Stimulated activated naive CD8-positive, alpha-beta T cell treated with anti-CD3 and anti-CD28 coated beads, Interleukin-15, Interleukin-2, amounts not matched to agents 100 U/mL and 50 U/mL, for 24 hours (primary cell): Measurements from ENCODE around the gene TMED4.

Experiments used
- ATAC-seq: fragments of 150-1000 bp; cut with Tn5 transposase; one replicate; pipeline ENCODE4 v1.10.0; 2021
- DNase-seq: peaks from one replicate; pipeline ENCODE4 v3.0.0; 2021

Gene TMED4

GRCh38 chr7:44539669-44540506, 42.1 kb downstream of the TMED4 start:
- ATAC-seq (no peak), DNase-seq (no peak)

GRCh38 chr7:44538798-44539668, 43.0 kb downstream of the TMED4 start:
- ATAC-seq (no peak), DNase-seq (no peak)

GRCh38 chr7:44538093-44538797, 43.8 kb downstream of the TMED4 start:
- no peak for ATAC-seq
- no peak for DNase-seq

GRCh38 chr7:44537442-44537841, 44.6 kb downstream of the TMED4 start:
- DNase-seq (no peak), ATAC-seq (no peak)

- DNase-seq (no peak), ATAC-seq (no peak)
These were observed 45.9 kb downstream of the TMED4 start for GRCh38 chr7:44536090-44536489.

- DNase-seq (no peak), ATAC-seq (no peak)
These were observed 46.5 kb downstream of the TMED4 start for GRCh38 chr7:44535348-44536064.

GRCh38 chr7:44534501-44534900, 47.5 kb downstream of the TMED4 start:
- DNase-seq (peak; percentile 67), ATAC-seq (peak; percentile 75)

- DNase-seq (no peak), ATAC-seq (no peak)
These were observed 47.9 kb downstream of the TMED4 start for GRCh38 chr7:44534087-44534486.

- DNase-seq (no peak), ATAC-seq (no peak)
These were observed 48.6 kb downstream of the TMED4 start for GRCh38 chr7:44533301-44534055.

GRCh38 chr7:44531421-44532380, 50.3 kb downstream of the TMED4 start:
- DNase-seq: no peak
- no peak for ATAC-seq

GRCh38 chr7:44530990-44531389, 51.0 kb downstream of the TMED4 start:
- ATAC-seq: no peak
- DNase-seq: no peak
